ENCODE data around the gene GNB1.

GRCh38 chr1:1777583-1777899 is 113.3 kb downstream of the GNB1 start:
- no peak for TF ChIP-seq EP300 (IDR thresholded peaks at IDR 0.05)
- no peak for TF ChIP-seq CTCF (IDR thresholded peaks at IDR 0.05)
- TF ChIP-seq POLR2AphosphoS5 (IDR thresholded peaks at IDR 0.05): no peak
- no peak for TF ChIP-seq POLR2A (IDR thresholded peaks at IDR 0.05)
